IMR-90 (cell line): Measurements from ENCODE around the gene TMEM135.

Experiments used
- CEBPB ChIP-seq: IDR thresholded peaks from 2 replicates; pipeline ENCODE4 v1.6.1; 2012; ENCODE audit warnings: low read depth, low read length, improper control_type of control experiment
- CHD1 ChIP-seq: IDR thresholded peaks from 2 replicates; pipeline ENCODE4 v1.6.1; 2012; ENCODE audit warnings: low read depth, low read length, improper control_type of control experiment
- POLR2A ChIP-seq: IDR thresholded peaks from 2 replicates; pipeline ENCODE4 v1.6.1; 2012; ENCODE audit warnings: mild to moderate bottlenecking, low read depth, low read length

DNA sequence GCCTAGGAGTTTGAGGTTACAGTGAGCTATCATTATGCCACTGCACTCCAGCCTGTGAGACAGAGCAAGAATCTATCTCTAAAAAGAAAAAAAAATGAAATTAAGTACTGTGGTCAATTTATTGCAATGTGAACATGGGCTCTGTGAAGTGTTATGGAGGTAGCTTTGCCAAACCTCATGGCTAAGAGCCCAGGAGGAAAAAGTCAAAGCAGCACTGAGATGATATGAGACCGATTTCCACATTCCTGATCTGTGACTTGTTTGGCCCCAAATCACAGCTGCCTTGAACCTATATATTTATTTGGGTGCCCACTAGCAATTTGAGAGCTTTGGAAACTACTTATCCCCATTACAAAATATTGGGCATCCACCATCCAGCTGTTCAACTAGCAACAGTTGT lies 29.8 kb upstream of the TMEM135 start:
- TF ChIP-seq POLR2A: no peak
- TF ChIP-seq CHD1: no peak
- no peak for TF ChIP-seq CEBPB
